ENCODE results near the gene PHACTR2. TPM values are rescaled to one million over a fixed set of nuclear protein-coding genes. Genes with fewer than 3 reads are reported as not detected.

Gene PHACTR2
- total and polyA plus RNA-seq, 2 of the 13 experiments (the other 11 are each of a cell fraction or from before 2014, with no cell fraction given): 11.3 to 28.2 TPM

DNA sequence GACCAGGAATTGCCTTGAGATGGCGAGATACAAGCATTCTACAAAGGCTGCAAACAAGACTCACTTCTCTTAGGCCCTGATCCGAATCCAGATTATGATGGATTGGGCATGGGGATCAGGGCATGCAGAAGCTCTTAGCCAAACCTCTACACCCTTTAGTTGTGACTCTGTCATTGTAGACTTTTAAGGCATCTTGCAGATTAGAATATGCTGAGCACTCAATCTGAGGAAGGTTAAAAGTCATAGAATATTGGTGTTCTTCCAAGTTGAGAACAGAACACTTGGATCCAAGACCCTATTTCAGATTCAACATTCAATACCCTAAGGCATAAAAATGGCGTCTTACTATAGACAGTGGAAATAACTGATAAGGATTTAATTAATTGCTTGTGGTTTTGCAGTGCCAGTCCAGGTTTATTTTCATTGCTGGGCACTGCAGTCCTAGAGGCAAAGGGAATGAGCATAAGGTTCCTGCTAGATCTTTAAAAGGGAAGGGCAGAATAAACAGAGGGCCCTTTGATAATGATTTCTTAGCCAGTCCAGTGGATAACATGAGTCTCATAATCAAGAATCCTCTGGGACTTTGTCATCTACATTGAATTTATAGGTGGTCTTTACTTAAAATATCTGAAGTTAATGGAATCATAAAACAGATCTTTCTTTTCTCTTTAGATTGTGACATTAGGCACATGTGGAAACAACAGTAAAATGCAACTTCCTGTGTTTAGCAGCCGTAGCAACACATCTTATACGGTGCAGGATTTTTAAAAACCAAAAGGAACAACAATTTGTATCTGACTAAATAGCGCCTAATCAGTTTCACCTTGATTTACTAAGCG, 17.6 kb downstream of the PHACTR2 start:
- H3K4me2 ChIP-seq (ENCODE audit: low read depth, low read length): no peak overlapping the region
- no peaks in the 10 kb centered on the region for H3K9me3 ChIP-seq (ENCODE audit: low read length)
- H3K36me3 ChIP-seq (replicated peaks in 1 of 2; ENCODE audit: control insufficient read depth in 1 of 2, insufficient read depth in 2 of 2, low read length in 2 of 2): peaks cover 0 to 4% of the 10 kb centered on the region in 2 experiments; a peak in 1 of 5 replicates
- BruUV-seq (replicated peaks): no TSS peak
- H3K4me1 ChIP-seq (ENCODE audit: insufficient read depth, low read length): peaks cover 89% of the 10 kb centered on the region
- intact Hi-C loops (cut with micrococcal nuclease; ENCODE audit: unreplicated experiment): no loop called here
- peaks cover 43% of the 10 kb centered on the region for H3K79me2 ChIP-seq (ENCODE audit: insufficient read depth, low read length)
- H3K9ac ChIP-seq (ENCODE audit: insufficient read depth, low read depth, low read length): no peak overlapping the region
- no peak overlapping the region for H2AFZ ChIP-seq (ENCODE audit: low read length)
- TF ChIP-seq SP140L (CRISPR knock-in tag; IDR thresholded peaks at IDR 0.05; ENCODE audit: borderline replicate concordance): no peak
- TF ChIP-seq, protein P1, sequence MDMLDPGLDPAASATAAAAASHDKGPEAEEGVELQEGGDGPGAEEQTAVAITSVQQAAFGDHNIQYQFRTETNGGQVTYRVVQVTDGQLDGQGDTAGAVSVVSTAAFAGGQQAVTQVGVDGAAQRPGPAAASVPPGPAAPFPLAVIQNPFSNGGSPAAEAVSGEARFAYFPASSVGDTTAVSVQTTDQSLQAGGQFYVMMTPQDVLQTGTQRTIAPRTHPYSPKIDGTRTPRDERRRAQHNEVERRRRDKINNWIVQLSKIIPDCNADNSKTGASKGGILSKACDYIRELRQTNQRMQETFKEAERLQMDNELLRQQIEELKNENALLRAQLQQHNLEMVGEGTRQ (IDR thresholded peaks at IDR 0.05; ENCODE audit: low read depth, low read length): no peak
- TF ChIP-seq, protein P1 (CRISPR knock-in tag; IDR thresholded peaks at IDR 0.05; ENCODE audit: borderline replicate concordance): 0 out of 2 replicates have a peak, but pooled peaks have one; percentile 18
- no peaks in the 10 kb centered on the region for H3K27me3 ChIP-seq (ENCODE audit: control insufficient read depth in 1 of 2, insufficient read depth in 2 of 2, low read length in 2 of 2)
- DNase-seq (ENCODE audit: low spot score) (no peak), FAIRE-seq (no peak), ATAC-seq (no peak)
- WGBS (ENCODE audit: low lambda C conversion rate): 88% methylated on average over 7 of the region's 7 CpGs
- no peak overlapping the region for H3K4me3 ChIP-seq (replicated peaks in 1 of 3; ENCODE audit: insufficient read depth in 1 of 3, low read depth in 2 of 3, low read length in 3 of 3)
- H4K20me1 ChIP-seq (ENCODE audit: insufficient read depth, low read length): no peaks in the 10 kb centered on the region
- no peak overlapping the region for H3K27ac ChIP-seq (ENCODE audit: extremely low read length, insufficient read depth, low read length)
- POLR2A ChIA-PET: no interaction called here
- in situ Hi-C loops (cut with HindIII; ENCODE audit: extremely low pct_ligation_motif_present, low pct_unique_long_range_greater_than_20kb): no loop called here
- CTCF ChIA-PET (ENCODE audit: low intra/inter-chr PET ratio, low total read pairs): no interaction called here

Data from HepG2 (cell line).